ENCODE results near the gene CACYBP. TPM values are rescaled to one million over a fixed set of nuclear protein-coding genes. Genes with fewer than 3 reads are reported as not detected.
"Not testable (repeated sequence)": the region's sequence is repeated elsewhere in the genome, so short reads cannot be mapped to it uniquely, and the experiment has no call there.

The CACYBP gene
- total RNA-seq, 1 experiment from 2014 or later = 202 TPM

- H2BK15ac ChIP-seq (ENCODE audit: low read depth, low read length) = no peak within 1 kb of the TSS
- peaks cover 5% of the 10 kb centered on the region for H3K23me2 ChIP-seq (ENCODE audit: insufficient read length, low read depth, low read length, poor library complexity, severe bottlenecking)
- H3K4me3 Mint-ChIP-seq = peak within 1 kb of the TSS; percentile 86 to 94
- peak within 1 kb of the TSS; percentile 95 for H4K5ac ChIP-seq (ENCODE audit: insufficient read length, low read depth, low read length)
- H3K36me3 Mint-ChIP-seq (ENCODE audit: insufficient read depth in 1 of 3, low read depth in 3 of 3) = peaks cover 0 to under 1% (median under 1%) of the 10 kb centered on the region in 3 experiments; a peak in 2 of 7 replicates
- H3K27ac Mint-ChIP-seq = peak within 1 kb of the TSS; percentile 89 to 96 (median 95)
- H2AK5ac ChIP-seq (ENCODE audit: insufficient read length, low read length) = peak within 1 kb of the TSS; percentile 94
- WGBS (ENCODE audit: extremely low coverage, insufficient read length, low lambda C conversion rate) = no CpG with 5 or more reads among the region's 42 CpGs
- peak; percentile 98 for DNase-seq
- peaks cover 9% of the 10 kb centered on the region; the same call in 1 of the 2 replicates for H3K79me2 ChIP-seq (ENCODE audit: insufficient read depth, low read length)
- H2BK12ac ChIP-seq (ENCODE audit: insufficient read length, low read depth, low read length) = no peak within 1 kb of the TSS
- peak within 1 kb of the TSS; percentile 43 for H3T11ph ChIP-seq (ENCODE audit: low read length)
- no peaks in the 10 kb centered on the region for H3K27me3 Mint-ChIP-seq (ENCODE audit: low read depth)
- peaks cover 4% of the 10 kb centered on the region for H3K79me1 ChIP-seq (ENCODE audit: insufficient read depth, low read depth, low read length, poor library complexity, severe bottlenecking)
- H4K91ac ChIP-seq (ENCODE audit: insufficient read length, low read depth, low read length) = no peak within 1 kb of the TSS
- H3K9me3 ChIP-seq (ENCODE audit: control insufficient read depth, low read depth, low read length) = no peaks in the 10 kb centered on the region
- H3K9me3 Mint-ChIP-seq = no peaks in the 10 kb centered on the region; a peak in 2 of 5 replicates
- H2BK20ac ChIP-seq (ENCODE audit: low read depth, low read length, poor library complexity, severe bottlenecking) = no peak within 1 kb of the TSS
- H3K4me1 ChIP-seq (ENCODE audit: insufficient read depth, low read length) = peaks cover 2% of the 10 kb centered on the region; the same call in 1 of the 2 replicates
- peak within 1 kb of the TSS; percentile 83 for H3K18ac ChIP-seq (ENCODE audit: insufficient read length, low read depth, low read length)
- peak within 1 kb of the TSS; percentile 98 for H3K9ac ChIP-seq (ENCODE audit: extremely low read depth, insufficient read length, low read length)
- H3K27me3 ChIP-seq (ENCODE audit: insufficient read depth, low read length) = no peaks in the 10 kb centered on the region
- peak within 1 kb of the TSS; percentile 96 for H4K8ac ChIP-seq (replicated peaks; ENCODE audit: insufficient read length, low read depth, low read length)
- peaks cover 0 to 10% of the 10 kb centered on the region in 2 experiments; a peak in 2 of 4 replicates for H3K4me1 Mint-ChIP-seq
- H4K20me1 ChIP-seq (ENCODE audit: control insufficient read depth, insufficient read depth, insufficient read length) = no peaks in the 10 kb centered on the region
- no peak within 1 kb of the TSS; the same call in 1 of the 2 replicates for H3K4ac ChIP-seq (ENCODE audit: low read depth, low read length)
- peak within 1 kb of the TSS; percentile 99 for H2AFZ ChIP-seq (ENCODE audit: low read length)
- H3K56ac ChIP-seq (ENCODE audit: insufficient read length, low read depth, low read length) = peak within 1 kb of the TSS; percentile 86
- H3K27ac ChIP-seq (ENCODE audit: insufficient read length, low read depth, low read length) = peak within 1 kb of the TSS; percentile 43
- H2BK5ac ChIP-seq (ENCODE audit: insufficient read length, low read length) = no peak within 1 kb of the TSS
- peak within 1 kb of the TSS; percentile 87 for H3K14ac ChIP-seq (ENCODE audit: insufficient read depth, low read length)
- H3K4me2 ChIP-seq (ENCODE audit: insufficient read depth, insufficient read length, low read length) = peak within 1 kb of the TSS; percentile 100
- H2BK120ac ChIP-seq (ENCODE audit: low read depth, low read length, poor library complexity, severe bottlenecking) = no peak within 1 kb of the TSS
- H3K23ac ChIP-seq (ENCODE audit: insufficient read length, low read depth, low read length) = no peak within 1 kb of the TSS
- TF ChIP-seq CTCF (conservative IDR thresholded peaks at IDR 0.05) = no peak
Observed at GRCh38 chr1:175023043-175023921, 23.5 kb downstream of the CACYBP start, which contains the start of gene MRPS14. Gene MRPS14 (minus strand): TSS chr1:175023425. CDS start chr1:175023408, 17 bp downstream.

GRCh38 chr1:175023922-175024242 lies 24.1 kb downstream of the CACYBP start:
- H4K91ac ChIP-seq (ENCODE audit: insufficient read length, low read depth, low read length); H2BK5ac ChIP-seq (ENCODE audit: insufficient read length, low read length); H2BK12ac ChIP-seq (ENCODE audit: insufficient read length, low read depth, low read length); DNase-seq; H3K27me3 Mint-ChIP-seq (ENCODE audit: low read depth); H2BK20ac ChIP-seq (ENCODE audit: low read depth, low read length, poor library complexity, severe bottlenecking); H3K4ac ChIP-seq (ENCODE audit: low read depth, low read length); H3K79me2 ChIP-seq (ENCODE audit: insufficient read depth, low read length); H3K4me1 ChIP-seq (ENCODE audit: insufficient read depth, low read length); H3K36me3 Mint-ChIP-seq (ENCODE audit: insufficient read depth in 1 of 3, low read depth in 3 of 3); H3K9me3 Mint-ChIP-seq; H3K56ac ChIP-seq (ENCODE audit: insufficient read length, low read depth, low read length); H3K9me3 ChIP-seq (ENCODE audit: control insufficient read depth, low read depth, low read length); H2BK15ac ChIP-seq (ENCODE audit: low read depth, low read length); H2BK120ac ChIP-seq (ENCODE audit: low read depth, low read length, poor library complexity, severe bottlenecking); H4K20me1 ChIP-seq (ENCODE audit: control insufficient read depth, insufficient read depth, insufficient read length); H3K23me2 ChIP-seq (ENCODE audit: insufficient read length, low read depth, low read length, poor library complexity, severe bottlenecking); H3K27me3 ChIP-seq (ENCODE audit: insufficient read depth, low read length); H3K79me1 ChIP-seq (ENCODE audit: insufficient read depth, low read depth, low read length, poor library complexity, severe bottlenecking); H3K23ac ChIP-seq (ENCODE audit: insufficient read length, low read depth, low read length): not testable (repeated sequence)
- peak overlapping the region; percentile 75 for H2AFZ ChIP-seq (ENCODE audit: low read length)
- peak overlapping the region; percentile 94 for H2AK5ac ChIP-seq (ENCODE audit: insufficient read length, low read length)
- peak overlapping the region; percentile 43 for H3K27ac ChIP-seq (ENCODE audit: insufficient read length, low read depth, low read length)
- Mint-ChIP-seq H3K4me1 (peaks cover 0 to 10% of the 10 kb centered on the region in 2 experiments; a peak in 2 of 4 replicates), H3K27ac (peak overlapping the region; percentile 89 to 96 (median 95)), H3K4me3 (peak overlapping the region; percentile 86 to 94)
- peak overlapping the region; percentile 43; the same call in 1 of the 2 replicates for H3K14ac ChIP-seq (ENCODE audit: insufficient read depth, low read length)
- H3T11ph ChIP-seq (ENCODE audit: low read length) = peak overlapping the region; percentile 43
- H4K5ac ChIP-seq (ENCODE audit: insufficient read length, low read depth, low read length) = peak overlapping the region; percentile 95
- H4K8ac ChIP-seq (replicated peaks; ENCODE audit: insufficient read length, low read depth, low read length) = peak overlapping the region; percentile 96
- WGBS (ENCODE audit: extremely low coverage, insufficient read length, low lambda C conversion rate) = no CpG with 5 or more reads among the region's 2 CpGs
- peak overlapping the region; percentile 72 for H3K18ac ChIP-seq (ENCODE audit: insufficient read length, low read depth, low read length)
- peak overlapping the region; percentile 100 for H3K4me2 ChIP-seq (ENCODE audit: insufficient read depth, insufficient read length, low read length)
- H3K9ac ChIP-seq (ENCODE audit: extremely low read depth, insufficient read length, low read length) = peak overlapping the region; percentile 72

Measured in H9 (cell line).